ENCODE data around the gene NCKAP1. TPM values are rescaled to one million over a fixed set of nuclear protein-coding genes. Genes with fewer than 3 reads are reported as not detected.
A peak's percentile ranks its signal among the peaks of the same experiment; 100 is the strongest.

The NCKAP1 gene
- total and polyA plus RNA-seq, 2 donors (not counting 1 experiment from before 2014, with no cell fraction given), result 141 to 219 TPM

DNA sequence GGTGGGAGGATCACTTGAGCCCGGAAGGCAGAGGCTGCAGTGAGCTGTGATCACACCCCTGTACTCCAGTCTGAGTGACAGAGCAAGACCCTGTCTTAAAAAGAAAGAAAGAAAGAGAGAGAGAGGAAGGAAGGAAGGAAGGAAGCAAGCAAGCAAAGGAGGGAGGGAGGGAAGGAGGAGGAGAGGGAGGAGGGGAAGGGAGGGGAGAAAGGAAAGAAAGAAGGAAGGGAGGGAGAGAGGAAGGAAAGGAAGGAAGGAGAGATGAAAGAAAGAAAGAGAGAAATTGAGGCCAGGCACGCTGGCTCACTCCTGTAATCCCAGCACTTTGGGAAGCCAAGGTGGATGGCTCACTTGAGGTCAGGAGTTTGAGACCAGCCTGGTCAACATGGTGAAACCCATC lies 2.3 kb upstream of the NCKAP1 start:
- Histone ChIP-seq H3K27me3 (ENCODE audit: control insufficient read depth, insufficient read depth, low read length) (no peaks in the 10 kb centered on the region), H3K79me2 (ENCODE audit: control insufficient read depth, insufficient read depth, low read length) (peaks cover 22% of the 10 kb centered on the region), H3K4me1 (ENCODE audit: control insufficient read depth, extremely low read depth, insufficient read depth, low read length) (no peaks in the 10 kb centered on the region), H2AFZ (ENCODE audit: low read length) (no peak overlapping the region), H4K20me1 (ENCODE audit: control insufficient read depth, extremely low read depth, insufficient read depth, low read length) (no peaks in the 10 kb centered on the region), H3K9me3 (ENCODE audit: control insufficient read depth, insufficient read depth, low read depth, low read length) (no peaks in the 10 kb centered on the region), H3K4me3 (replicated peaks in 1 of 4; ENCODE audit: control extremely low read depth in 1 of 4, insufficient read depth in 1 of 4, low read depth in 3 of 4, low read length in 4 of 4) (no peak overlapping the region), H3K36me3 (ENCODE audit: control insufficient read depth, insufficient read depth, low read length) (no peaks in the 10 kb centered on the region), H3K9ac (ENCODE audit: insufficient read depth, low read length) (no peak overlapping the region), H3K27ac (ENCODE audit: insufficient read depth, low read length) (no peak overlapping the region), H3K4me2 (ENCODE audit: extremely low read depth, insufficient read depth, low read length) (no peak overlapping the region)
- no peak for DNase-seq (ENCODE audit: low read depth in 2 of 2)
- no peak for TF ChIP-seq EZH2 (IDR thresholded peaks at IDR 0.05; ENCODE audit: low read length, missing control alignments)
- TF ChIP-seq, protein P1, sequence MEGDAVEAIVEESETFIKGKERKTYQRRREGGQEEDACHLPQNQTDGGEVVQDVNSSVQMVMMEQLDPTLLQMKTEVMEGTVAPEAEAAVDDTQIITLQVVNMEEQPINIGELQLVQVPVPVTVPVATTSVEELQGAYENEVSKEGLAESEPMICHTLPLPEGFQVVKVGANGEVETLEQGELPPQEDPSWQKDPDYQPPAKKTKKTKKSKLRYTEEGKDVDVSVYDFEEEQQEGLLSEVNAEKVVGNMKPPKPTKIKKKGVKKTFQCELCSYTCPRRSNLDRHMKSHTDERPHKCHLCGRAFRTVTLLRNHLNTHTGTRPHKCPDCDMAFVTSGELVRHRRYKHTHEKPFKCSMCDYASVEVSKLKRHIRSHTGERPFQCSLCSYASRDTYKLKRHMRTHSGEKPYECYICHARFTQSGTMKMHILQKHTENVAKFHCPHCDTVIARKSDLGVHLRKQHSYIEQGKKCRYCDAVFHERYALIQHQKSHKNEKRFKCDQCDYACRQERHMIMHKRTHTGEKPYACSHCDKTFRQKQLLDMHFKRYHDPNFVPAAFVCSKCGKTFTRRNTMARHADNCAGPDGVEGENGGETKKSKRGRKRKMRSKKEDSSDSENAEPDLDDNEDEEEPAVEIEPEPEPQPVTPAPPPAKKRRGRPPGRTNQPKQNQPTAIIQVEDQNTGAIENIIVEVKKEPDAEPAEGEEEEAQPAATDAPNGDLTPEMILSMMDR (conservative IDR thresholded peaks at IDR 0.05 in 1 of 2, IDR thresholded peaks at IDR 0.05 in 1 of 2; ENCODE audit: low read depth in 1 of 2, low read length in 2 of 2), result no peak

DNA sequence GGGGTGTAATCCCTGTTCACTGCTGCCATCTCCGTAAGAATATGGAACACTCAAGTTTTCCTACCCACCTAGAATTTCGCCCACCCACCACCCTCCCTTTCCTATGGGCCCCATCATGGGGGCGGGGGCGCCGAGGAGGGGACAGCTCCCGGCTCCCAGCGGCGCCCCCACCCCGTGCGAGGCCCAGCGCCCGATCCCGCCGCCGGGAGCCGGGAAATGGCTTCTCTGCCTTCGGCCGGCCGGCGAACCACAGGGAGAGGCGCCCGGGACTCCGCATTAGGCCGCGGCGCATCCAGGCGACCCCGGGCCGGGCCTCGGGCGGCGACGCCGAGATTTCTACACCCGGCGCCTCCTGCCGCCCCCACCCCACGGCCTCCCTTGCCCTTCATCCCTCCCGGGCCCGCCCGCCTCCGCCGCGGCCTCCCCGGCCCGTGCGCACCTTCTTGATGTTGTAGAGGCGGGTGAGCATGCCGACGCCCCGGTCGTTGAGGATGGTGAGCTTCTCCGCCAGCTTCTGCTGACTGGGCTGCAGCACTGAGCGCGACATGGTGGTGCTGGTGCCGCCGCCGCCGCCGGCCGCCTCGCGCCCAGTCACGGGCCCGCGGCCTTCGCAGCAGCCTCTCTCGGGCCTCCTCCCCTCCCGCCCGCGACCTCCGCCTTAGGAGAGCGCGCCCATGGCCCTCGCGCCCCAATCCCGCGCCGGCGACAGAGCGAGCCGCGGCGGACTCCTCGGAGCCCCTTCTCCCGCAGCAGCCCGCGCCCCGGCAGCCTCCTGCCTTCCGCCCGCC lies 510 bp downstream of the NCKAP1 start:
- Histone ChIP-seq H3K79me2 (ENCODE audit: control insufficient read depth, insufficient read depth, low read length) (peaks cover 50% of the 10 kb centered on the region), H2AFZ (ENCODE audit: low read length) (peak overlapping the region; percentile 27), H3K4me3 (replicated peaks in 1 of 4; ENCODE audit: control extremely low read depth in 1 of 4, insufficient read depth in 1 of 4, low read depth in 3 of 4, low read length in 4 of 4) (peak overlapping the region; percentile 51 to 97 (median 76)), H3K36me3 (ENCODE audit: control insufficient read depth, insufficient read depth, low read length) (no peaks in the 10 kb centered on the region), H3K27me3 (ENCODE audit: control insufficient read depth, insufficient read depth, low read length) (no peaks in the 10 kb centered on the region), H3K9ac (ENCODE audit: insufficient read depth, low read length) (peak overlapping the region; percentile 92), H3K4me1 (ENCODE audit: control insufficient read depth, extremely low read depth, insufficient read depth, low read length) (peaks cover 2% of the 10 kb centered on the region), H3K27ac (ENCODE audit: insufficient read depth, low read length) (peak overlapping the region; percentile 82), H4K20me1 (ENCODE audit: control insufficient read depth, extremely low read depth, insufficient read depth, low read length) (peaks cover 2% of the 10 kb centered on the region), H3K4me2 (ENCODE audit: extremely low read depth, insufficient read depth, low read length) (no peak overlapping the region), H3K9me3 (ENCODE audit: control insufficient read depth, insufficient read depth, low read depth, low read length) (no peaks in the 10 kb centered on the region)
- DNase-seq (ENCODE audit: low read depth in 2 of 2), result peak in 1 of 2 donors; percentile 28
- TF ChIP-seq, protein P1 (conservative IDR thresholded peaks at IDR 0.05 in 1 of 2, IDR thresholded peaks at IDR 0.05 in 1 of 2; ENCODE audit: low read depth in 1 of 2, low read length in 2 of 2), result no peak
- TF ChIP-seq EZH2 (IDR thresholded peaks at IDR 0.05; ENCODE audit: low read length, missing control alignments), result no peak

DNA sequence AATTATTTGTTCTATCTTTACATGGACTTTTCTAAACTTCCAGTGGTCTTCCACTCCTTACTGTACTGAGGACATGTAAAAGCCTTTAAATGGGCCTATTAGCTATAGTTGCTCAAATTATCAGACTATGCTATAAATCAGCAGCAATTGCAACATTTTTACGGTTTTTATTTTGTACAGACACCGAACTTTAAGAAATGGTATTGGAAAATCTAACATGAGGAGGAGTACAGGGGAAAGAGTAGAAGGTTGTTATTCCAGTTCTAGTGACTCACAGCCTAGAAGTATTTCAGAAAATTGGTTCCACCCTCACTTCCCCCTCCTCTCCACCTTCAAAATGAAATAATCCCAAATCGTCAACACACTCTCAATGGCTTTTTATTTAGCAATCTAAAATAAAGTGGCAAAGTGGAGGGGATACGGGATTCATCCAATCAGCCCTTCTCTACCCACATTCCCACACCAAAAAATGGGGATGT lies 1.1 kb downstream of the NCKAP1 start:
- peak overlapping the region; percentile 51 to 97 (median 76) for H3K4me3 ChIP-seq (replicated peaks in 1 of 4; ENCODE audit: control extremely low read depth in 1 of 4, insufficient read depth in 1 of 4, low read depth in 3 of 4, low read length in 4 of 4)
- peaks cover 56% of the 10 kb centered on the region for H3K79me2 ChIP-seq (ENCODE audit: control insufficient read depth, insufficient read depth, low read length)
- TF ChIP-seq EZH2 (IDR thresholded peaks at IDR 0.05; ENCODE audit: low read length, missing control alignments), result no peak
- peaks cover 4% of the 10 kb centered on the region for H4K20me1 ChIP-seq (ENCODE audit: control insufficient read depth, extremely low read depth, insufficient read depth, low read length)
- no peaks in the 10 kb centered on the region for H3K27me3 ChIP-seq (ENCODE audit: control insufficient read depth, insufficient read depth, low read length)
- H3K9ac ChIP-seq (ENCODE audit: insufficient read depth, low read length), result peak overlapping the region; percentile 92
- H3K36me3 ChIP-seq (ENCODE audit: control insufficient read depth, insufficient read depth, low read length), result no peaks in the 10 kb centered on the region
- H3K4me2 ChIP-seq (ENCODE audit: extremely low read depth, insufficient read depth, low read length), result peak overlapping the region; percentile 93
- H3K4me1 ChIP-seq (ENCODE audit: control insufficient read depth, extremely low read depth, insufficient read depth, low read length), result peaks cover 2% of the 10 kb centered on the region
- peak; percentile 42 to 59 for DNase-seq (ENCODE audit: low read depth in 2 of 2)
- no peak overlapping the region for H2AFZ ChIP-seq (ENCODE audit: low read length)
- peak overlapping the region; percentile 82 for H3K27ac ChIP-seq (ENCODE audit: insufficient read depth, low read length)
- H3K9me3 ChIP-seq (ENCODE audit: control insufficient read depth, insufficient read depth, low read depth, low read length), result no peaks in the 10 kb centered on the region

All from fibroblast of lung (primary cell).